22Rv1 (cell line): ENCODE measurements around the gene MLH3.

Source experiments
- CTCF ChIP-seq: fragments of 450-650 bp; IDR thresholded peaks from 2 replicates; pipeline ENCODE4 v1.5.1; 2017; ENCODE audit warnings: mild to moderate bottlenecking
- ZFX ChIP-seq: fragments of 450-650 bp; IDR thresholded peaks from 2 replicates; pipeline ENCODE4 v1.6.1; 2017; ENCODE audit warnings: antibody characterized with exemption, borderline replicate concordance

- TF ChIP-seq CTCF (no peak), ZFX (no peak)
Observed at GRCh38 chr14:74980398-74980730, 70.9 kb downstream of the MLH3 start.
